Stimulated activated memory B cell treated with anti-CD40 and anti-IgM and Interleukin-4, amounts not matched to agents 10 μg/mL and 1 μg/mL and 100 μg/mL, for 72 hours (primary cell): ENCODE data around the gene AP5Z1.

Experiments used
- ATAC-seq: fragments of 150-1000 bp; cut with Tn5 transposase; 2 replicates; pipeline ENCODE4 v1.10.0; 2021
- H3K27ac Mint-ChIP-seq: one replicate; pipeline ENCODE4 v1.8.0; 2022; ENCODE audit warnings: mild to moderate bottlenecking, mixed read lengths
- H3K27me3 Mint-ChIP-seq: one replicate; pipeline ENCODE4 v1.8.0; 2022; ENCODE audit warnings: mixed read lengths
- H3K36me3 Mint-ChIP-seq: one replicate; pipeline ENCODE4 v1.8.0; 2022; ENCODE audit warnings: mixed read lengths
- H3K4me1 Mint-ChIP-seq: one replicate; pipeline ENCODE4 v1.8.0; 2022; ENCODE audit warnings: mixed read lengths
- H3K4me3 Mint-ChIP-seq: one replicate; pipeline ENCODE4 v1.8.0; 2022; ENCODE audit warnings: mild to moderate bottlenecking, moderate library complexity, mixed read lengths
- H3K9me3 Mint-ChIP-seq: one replicate; pipeline ENCODE4 v1.8.0; 2022; ENCODE audit warnings: mixed read lengths

AP5Z1 gene

DNA sequence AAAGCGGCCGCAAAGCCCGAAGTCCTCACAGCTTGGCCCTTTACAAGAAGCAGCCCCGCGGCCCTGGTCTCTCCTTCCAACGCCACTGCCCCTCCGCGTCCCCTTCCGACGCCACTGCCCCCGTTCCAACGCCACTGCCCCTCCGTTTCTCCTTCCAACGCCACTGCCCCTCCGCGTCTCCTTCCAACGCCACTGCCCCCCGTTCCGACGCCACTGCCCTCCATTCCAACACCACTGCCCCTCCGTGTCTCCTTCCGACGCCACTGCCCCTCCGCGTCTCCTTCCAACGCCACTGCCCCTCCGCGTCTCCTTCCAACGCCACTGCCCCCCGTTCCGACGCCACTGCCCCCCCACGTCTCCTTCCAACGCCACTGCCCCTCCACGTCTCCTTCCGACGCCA is 33.1 kb downstream of the AP5Z1 start:
- H3K27me3 Mint-ChIP-seq = peaks cover 62% of the 10 kb centered on the region
- ATAC-seq = no peak
- no peak overlapping the region for H3K27ac Mint-ChIP-seq
- H3K4me3 Mint-ChIP-seq = no peak overlapping the region
- peaks cover 9% of the 10 kb centered on the region for H3K4me1 Mint-ChIP-seq
- no peaks in the 10 kb centered on the region for H3K36me3 Mint-ChIP-seq
- peaks cover 6% of the 10 kb centered on the region for H3K9me3 Mint-ChIP-seq

DNA sequence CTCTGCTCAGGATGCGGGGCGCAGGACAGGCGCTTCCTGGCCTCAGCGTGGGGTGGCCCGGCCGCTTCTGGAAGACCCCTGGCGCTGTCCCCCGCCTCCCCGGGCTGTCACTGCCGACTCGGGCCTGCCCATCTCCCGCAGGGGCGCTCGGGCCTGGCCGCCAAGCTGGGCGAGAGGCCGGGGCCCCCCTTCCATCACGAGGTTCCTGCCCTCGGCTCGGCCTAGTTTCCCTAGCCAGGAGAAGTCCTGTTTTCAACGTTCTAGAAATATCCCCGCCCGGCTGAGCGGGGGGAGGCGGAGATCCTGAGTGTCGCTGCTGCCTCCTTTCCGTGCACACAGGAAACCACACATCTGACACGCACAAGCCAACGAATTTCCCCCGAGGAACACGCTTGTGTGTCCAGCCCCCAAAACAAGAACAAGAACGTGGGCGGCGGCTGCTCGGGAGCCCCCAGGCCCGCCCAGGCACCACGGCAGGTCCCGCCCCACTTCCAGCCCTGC is 33.7 kb downstream of the AP5Z1 start:
- Mint-ChIP-seq H3K9me3 (peaks cover 6% of the 10 kb centered on the region), H3K36me3 (no peaks in the 10 kb centered on the region), H3K4me1 (peaks cover 9% of the 10 kb centered on the region), H3K4me3 (peak overlapping the region; percentile 68), H3K27me3 (peaks cover 68% of the 10 kb centered on the region), H3K27ac (peak overlapping the region; percentile 67)
- ATAC-seq = peak; percentile 32

DNA sequence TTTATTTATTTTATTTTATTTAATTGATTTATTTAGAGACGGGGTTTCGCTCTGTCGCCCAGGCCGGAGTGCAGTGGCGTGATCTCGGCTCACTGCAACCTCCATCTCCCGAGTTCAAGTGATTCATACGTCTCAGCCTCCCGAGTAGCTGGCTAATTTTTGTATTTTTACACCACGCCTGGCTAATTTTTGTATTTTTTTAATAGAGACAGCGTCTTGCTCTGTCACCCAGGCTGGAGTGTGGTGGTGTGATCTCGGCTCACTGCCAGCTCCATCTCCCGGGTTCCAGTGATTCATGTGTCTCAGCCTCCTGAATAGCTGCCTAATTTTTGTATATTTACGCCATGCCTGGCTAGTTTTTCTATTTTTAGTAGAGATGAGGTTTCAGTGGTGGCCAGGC is 34.2 kb downstream of the AP5Z1 start:
- Mint-ChIP-seq H3K4me1 (peaks cover 9% of the 10 kb centered on the region), H3K36me3 (no peaks in the 10 kb centered on the region), H3K4me3 (peak overlapping the region; percentile 55), H3K27ac (peak overlapping the region; percentile 67), H3K9me3 (peaks cover 6% of the 10 kb centered on the region), H3K27me3 (peaks cover 73% of the 10 kb centered on the region)
- ATAC-seq = no peak

DNA sequence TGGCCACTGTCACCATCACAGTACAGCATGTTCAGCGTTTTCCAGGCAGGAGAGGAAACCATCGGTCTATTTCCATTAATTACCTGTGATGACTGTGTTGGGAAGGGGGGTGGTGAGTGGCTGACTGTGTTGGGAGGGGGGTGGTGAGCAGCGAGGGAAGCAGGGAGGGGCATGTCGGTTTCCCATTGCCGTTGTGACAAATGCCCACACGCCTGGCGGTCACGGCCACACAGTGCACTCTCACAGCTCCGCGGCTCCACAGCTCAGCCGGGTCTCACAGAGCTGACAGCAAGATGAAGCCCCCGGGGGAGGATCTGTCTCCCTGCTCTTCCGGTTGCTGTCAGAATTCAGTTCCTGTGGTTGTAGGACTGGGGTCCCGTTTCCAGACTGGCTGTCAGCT is 39.0 kb downstream of the AP5Z1 start:
- Mint-ChIP-seq H3K4me3 (no peak overlapping the region), H3K9me3 (peaks cover 6% of the 10 kb centered on the region), H3K36me3 (no peaks in the 10 kb centered on the region)

DNA sequence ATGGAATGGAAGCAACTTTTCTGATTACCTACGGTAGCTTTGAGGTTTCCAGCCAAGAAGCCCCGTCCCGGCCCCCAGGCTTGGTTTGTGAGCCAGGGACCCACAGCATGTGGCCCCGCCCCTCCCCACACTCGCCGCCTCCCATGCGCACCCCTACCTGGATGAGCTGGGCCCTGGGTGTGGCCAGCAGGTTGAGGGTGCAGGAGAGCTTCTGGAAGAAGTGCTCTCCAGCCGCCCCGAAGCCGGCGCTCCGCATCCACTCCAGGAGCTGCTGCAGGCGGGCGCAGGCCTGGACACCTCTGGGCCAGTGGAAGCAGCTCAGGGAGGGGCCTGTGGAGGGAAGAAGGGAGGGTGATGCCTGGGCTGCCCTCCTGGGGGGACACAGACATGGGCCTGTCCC is 39.7 kb downstream of the AP5Z1 start:
- Mint-ChIP-seq H3K4me1 (no peaks in the 10 kb centered on the region), H3K36me3 (no peaks in the 10 kb centered on the region), H3K27ac (no peak overlapping the region), H3K9me3 (peaks cover 6% of the 10 kb centered on the region), H3K4me3 (no peak overlapping the region), H3K27me3 (peaks cover 84% of the 10 kb centered on the region)
- ATAC-seq = no peak

More for the DNA sequence above, 39.0 kb downstream of the AP5Z1 start:
- H3K27me3 Mint-ChIP-seq = peaks cover 84% of the 10 kb centered on the region
- peaks cover 4% of the 10 kb centered on the region for H3K4me1 Mint-ChIP-seq
- ATAC-seq = no peak
- H3K27ac Mint-ChIP-seq = no peak overlapping the region

DNA sequence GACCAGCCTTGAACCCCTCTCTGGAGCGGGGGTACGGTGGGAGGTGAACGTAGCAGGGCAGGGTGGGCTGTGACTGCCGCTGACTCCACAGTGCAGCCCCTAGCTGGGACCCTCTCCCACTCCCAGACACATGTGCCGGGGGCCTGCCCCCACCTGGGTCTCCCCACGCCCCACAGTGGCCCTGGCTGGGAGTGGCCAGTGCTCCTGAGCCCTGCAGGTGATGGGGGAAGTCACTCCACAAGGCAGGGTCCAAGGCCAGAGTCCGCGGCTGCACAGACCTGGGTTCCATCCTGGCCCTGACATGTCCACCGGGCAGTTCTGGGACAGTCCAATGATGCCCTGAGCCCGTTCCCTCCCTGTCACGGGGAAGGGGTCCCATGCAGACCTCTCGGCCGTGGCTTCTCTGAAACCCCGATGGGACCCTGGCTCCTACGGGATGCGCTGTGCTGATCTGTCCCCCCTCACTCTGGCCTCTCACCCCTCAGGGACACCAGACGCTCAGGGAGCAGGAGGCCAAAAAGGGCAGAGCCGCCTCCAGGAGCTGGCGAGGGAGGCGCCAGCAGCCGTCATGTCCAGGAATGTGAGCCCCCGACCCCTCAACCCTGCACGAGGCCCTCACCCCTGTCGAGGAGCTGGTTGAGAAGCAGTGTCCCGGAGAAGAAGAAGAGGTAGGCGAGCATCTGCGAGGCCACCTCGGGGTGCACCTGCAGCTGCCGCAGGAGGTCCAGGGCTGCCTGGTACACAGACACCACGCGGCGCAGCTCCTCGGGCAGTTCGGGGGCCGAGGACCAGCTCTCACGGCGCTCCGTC is 40.4 kb downstream of the AP5Z1 start:
- Mint-ChIP-seq H3K4me3 (no peak overlapping the region), H3K36me3 (no peaks in the 10 kb centered on the region), H3K27me3 (peaks cover 78% of the 10 kb centered on the region), H3K9me3 (peaks cover 6% of the 10 kb centered on the region), H3K27ac (no peak overlapping the region), H3K4me1 (no peaks in the 10 kb centered on the region)
- ATAC-seq = no peak

DNA sequence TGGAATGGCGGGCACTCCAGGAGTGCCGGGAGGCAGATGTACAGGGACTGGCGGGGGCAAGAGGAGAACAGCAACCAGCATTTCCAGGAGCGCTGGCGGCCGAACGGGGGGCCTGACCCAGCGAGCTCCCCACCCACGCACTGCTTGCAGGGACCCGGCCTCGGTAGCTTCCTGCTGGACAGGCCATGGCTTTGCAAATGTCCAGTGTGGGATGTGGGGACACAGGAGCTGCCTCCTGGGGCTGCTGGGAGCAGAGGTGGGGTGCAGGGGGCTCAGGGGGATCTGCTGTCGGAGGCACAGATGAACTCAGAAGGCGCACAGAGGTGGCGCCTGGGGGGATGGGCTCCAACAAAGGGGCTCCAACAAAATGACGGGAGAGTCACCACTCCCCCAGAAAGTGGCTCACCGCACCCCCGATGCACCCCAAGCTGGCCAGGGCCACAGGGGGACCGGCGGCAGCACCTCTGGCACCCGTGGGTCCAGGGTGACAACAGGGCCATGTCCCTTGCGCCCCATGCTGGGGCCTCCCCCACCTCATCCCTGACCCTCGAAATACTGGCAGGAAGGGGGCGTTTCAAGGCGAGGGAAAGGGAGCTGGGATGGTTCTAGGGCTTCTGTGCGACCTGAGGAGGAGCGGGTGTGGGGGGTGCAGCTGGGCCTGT is 41.1 kb downstream of the AP5Z1 start:
- H3K27me3 Mint-ChIP-seq = peaks cover 84% of the 10 kb centered on the region
- peaks cover 6% of the 10 kb centered on the region for H3K9me3 Mint-ChIP-seq
- no peak overlapping the region for H3K27ac Mint-ChIP-seq
- no peak overlapping the region for H3K4me3 Mint-ChIP-seq
- no peaks in the 10 kb centered on the region for H3K36me3 Mint-ChIP-seq
- H3K4me1 Mint-ChIP-seq = no peaks in the 10 kb centered on the region
- no peak for ATAC-seq

DNA sequence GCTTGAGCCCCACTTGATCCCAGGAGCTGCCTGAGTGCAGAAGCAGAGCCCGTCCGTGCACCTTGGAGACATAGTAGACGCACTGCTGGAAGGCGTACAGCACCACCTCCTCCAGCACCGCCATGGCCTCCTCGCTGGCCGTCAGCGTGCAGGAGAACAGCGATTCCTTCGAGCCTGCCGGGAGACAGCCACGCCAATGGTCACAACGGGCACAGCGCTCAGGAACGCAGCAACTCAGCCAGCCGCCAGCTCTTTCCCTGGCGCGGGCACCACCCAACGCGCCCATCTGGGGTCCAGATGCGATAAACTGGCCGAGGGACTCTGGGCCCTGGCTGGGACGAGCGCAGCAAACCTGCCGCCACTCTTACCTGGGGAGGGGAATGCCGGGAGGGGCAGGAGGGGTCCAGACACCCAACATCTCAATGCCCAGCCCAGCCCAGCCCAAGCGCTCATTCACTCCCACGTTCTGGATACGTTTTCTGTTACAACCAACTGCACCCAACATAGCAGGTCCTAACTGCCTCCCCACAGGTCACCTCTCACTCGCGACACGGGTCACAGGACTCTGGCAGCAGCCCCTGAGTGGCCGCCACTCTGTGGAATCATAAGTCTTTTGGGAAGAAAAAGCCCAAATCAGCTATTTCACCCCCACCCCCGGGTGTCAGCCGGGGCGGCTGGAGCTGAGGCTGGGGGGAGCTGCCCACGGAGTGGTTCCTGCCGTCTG is 41.9 kb downstream of the AP5Z1 start:
- no peaks in the 10 kb centered on the region for H3K4me1 Mint-ChIP-seq
- peaks cover 89% of the 10 kb centered on the region for H3K27me3 Mint-ChIP-seq
- H3K27ac Mint-ChIP-seq = no peak overlapping the region
- ATAC-seq = no peak
- H3K9me3 Mint-ChIP-seq = peaks cover 6% of the 10 kb centered on the region
- no peak overlapping the region for H3K4me3 Mint-ChIP-seq
- no peaks in the 10 kb centered on the region for H3K36me3 Mint-ChIP-seq

DNA sequence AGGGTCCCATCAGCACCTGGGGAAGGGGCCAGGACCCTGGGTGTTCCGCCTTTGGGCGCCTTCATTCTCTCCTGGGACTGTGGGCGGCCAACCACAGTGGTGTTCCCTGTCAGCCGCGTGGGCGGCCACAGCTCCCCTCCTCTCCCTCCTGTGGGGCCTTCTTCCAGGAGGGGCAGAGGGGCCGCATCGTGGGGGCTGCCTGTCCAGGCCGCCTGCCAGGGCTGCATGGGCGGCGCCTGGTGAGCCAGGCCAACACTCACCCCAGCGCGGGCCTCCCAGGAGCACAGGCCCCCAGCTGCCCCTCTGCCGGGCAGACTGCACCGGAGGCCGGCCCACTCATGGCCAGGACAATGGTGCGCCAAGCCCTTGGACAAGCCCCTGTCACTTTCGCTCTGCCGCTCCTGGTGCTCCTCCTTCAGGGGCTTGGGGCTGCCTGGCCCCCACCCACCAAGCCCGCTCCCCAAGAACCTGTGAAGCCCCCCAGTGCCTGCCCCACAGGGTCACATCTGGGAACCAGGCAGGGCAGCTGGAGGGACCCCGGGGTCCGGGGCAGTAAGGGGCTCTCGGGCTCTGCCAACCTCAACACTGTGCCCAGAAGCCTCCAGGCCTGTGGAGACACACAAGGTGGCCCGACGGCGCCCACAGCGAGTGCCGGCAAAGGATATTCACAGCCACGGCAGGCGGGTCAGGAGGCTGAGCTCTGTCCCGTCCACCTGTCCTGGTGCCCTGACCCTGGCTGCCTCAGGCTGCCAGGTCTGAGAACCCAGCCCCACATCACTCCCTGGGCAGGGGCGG is 42.8 kb downstream of the AP5Z1 start:
- H3K27me3 Mint-ChIP-seq = peaks cover 87% of the 10 kb centered on the region
- no peaks in the 10 kb centered on the region for H3K36me3 Mint-ChIP-seq

DNA sequence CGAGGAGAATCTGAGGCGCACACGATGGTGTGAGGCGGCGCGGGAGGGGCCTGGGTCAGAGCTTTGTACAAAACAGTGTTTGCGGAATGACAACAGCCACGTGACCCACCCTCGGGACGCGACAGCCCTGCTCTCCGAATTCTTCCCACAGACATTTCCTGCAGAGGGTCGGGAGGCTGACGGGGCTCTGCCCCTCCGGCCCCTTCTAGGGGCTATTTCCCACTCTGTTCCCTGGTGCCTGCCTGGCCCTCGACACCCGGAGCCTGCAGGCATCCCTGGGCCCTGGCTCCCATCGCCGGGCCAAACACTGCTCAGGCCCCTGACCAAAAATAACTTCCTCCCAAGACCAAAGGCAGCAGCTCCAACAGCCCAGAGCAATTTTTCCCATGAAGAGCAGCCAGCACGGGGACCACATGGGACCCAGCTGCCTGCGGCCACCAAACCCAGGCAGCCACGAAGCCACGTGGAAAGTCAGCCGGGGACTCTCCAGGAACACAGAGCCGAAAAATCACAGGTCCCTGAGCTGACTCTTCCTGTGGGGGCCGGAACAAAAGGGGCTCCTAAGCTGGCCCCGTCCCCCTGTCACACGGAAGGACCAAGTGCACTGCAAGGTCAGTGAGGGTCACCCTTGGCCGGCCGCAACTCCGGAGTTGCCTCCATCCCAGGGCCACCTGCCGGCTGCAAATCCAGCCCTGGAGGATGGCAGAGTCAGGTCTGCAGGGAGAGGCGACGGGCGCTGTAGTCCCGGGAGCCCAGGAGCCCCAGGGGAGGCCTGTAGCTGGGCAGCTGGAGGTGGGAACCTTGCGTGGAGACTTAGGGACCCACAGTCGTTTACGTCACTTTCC is 44.4 kb downstream of the AP5Z1 start:
- Mint-ChIP-seq H3K4me1 (no peaks in the 10 kb centered on the region), H3K36me3 (no peaks in the 10 kb centered on the region), H3K9me3 (no peaks in the 10 kb centered on the region), H3K27ac (no peak overlapping the region), H3K27me3 (peaks cover 86% of the 10 kb centered on the region), H3K4me3 (no peak overlapping the region)
- no peak for ATAC-seq

More for the DNA sequence above, 42.8 kb downstream of the AP5Z1 start:
- H3K4me1 Mint-ChIP-seq = no peaks in the 10 kb centered on the region
- peak; percentile 21 for ATAC-seq
- no peak overlapping the region for H3K4me3 Mint-ChIP-seq
- no peak overlapping the region for H3K27ac Mint-ChIP-seq
- H3K9me3 Mint-ChIP-seq = no peaks in the 10 kb centered on the region

DNA sequence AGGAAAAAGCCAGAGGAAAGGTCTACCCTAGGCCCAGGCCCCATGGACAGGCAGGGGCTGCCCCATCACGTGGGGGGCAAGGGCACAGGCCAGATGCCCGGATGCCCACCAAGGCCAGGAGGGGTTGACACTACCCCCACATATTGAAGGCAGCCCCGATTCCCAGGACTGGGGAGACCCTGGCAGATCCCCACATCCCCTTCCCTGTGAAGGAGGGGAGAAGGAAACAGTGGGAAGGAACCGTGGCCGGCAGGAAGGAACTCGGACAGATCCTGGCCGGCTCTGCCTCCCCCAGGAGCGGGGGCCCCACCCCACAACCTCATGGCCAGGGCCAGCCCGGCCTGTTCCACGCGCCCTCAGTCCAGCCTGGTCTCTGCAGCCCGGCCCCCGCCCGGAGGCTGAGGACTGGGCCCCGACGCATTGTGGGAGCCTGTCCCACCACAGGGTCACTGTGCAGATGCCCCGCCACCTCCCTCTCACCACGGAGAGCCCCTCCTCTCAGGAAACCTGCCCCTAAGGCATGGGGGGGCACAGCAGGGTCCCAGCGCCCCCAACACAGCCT is 45.1 kb downstream of the AP5Z1 start:
- Mint-ChIP-seq H3K9me3 (no peaks in the 10 kb centered on the region), H3K36me3 (no peaks in the 10 kb centered on the region), H3K27ac (no peak overlapping the region), H3K4me3 (no peak overlapping the region), H3K4me1 (no peaks in the 10 kb centered on the region), H3K27me3 (peaks cover 88% of the 10 kb centered on the region)
- peak; percentile 25 for ATAC-seq

DNA sequence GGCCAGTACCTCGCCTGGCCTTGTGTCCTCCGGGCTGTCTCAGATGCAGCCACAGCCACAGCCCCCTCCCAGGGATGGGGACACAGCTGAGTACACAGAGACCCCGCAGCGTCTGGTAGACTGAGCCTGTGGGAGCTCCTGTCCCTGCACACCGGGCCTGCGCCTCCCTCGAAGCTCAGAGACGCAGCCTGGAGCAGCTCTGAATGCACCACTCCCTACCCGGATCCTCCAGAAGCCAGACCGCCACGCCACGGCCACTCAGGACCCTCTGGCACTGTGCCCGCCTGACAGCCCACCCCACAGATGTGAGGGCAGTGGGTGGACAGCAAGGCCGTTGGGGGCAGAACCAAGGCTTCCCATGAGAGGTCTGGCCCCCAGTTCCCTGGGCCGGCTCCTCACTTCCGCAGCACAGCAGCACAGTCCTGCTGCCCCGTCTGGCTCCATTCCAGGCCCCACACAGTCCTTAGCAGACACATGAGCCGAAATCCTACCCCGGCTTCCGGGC is 45.6 kb downstream of the AP5Z1 start:
- Mint-ChIP-seq H3K9me3 (no peaks in the 10 kb centered on the region), H3K27ac (no peak overlapping the region), H3K4me3 (no peak overlapping the region), H3K36me3 (no peaks in the 10 kb centered on the region), H3K4me1 (no peaks in the 10 kb centered on the region), H3K27me3 (peaks cover 89% of the 10 kb centered on the region)
- no peak for ATAC-seq

DNA sequence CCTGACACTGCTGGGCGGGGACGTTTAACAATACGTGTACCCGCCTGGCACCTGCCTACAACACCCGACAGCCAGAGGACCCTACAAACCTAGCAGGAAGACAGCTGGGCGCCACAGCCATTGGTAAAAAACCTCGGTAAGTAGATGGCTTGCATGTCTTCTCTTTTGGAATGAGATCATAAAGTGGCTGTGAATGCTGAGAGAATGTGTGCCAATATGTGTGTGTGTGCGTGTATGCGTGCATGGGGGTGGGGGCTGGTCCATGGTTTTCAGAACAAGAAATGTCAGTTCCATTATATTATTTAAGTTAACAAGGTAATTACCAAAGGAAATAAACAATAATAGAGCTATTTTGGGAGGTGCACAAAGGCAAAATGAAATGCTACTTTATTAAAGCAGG is 47.3 kb downstream of the AP5Z1 start:
- Mint-ChIP-seq H3K27me3 (peaks cover 83% of the 10 kb centered on the region), H3K27ac (no peak overlapping the region), H3K4me3 (no peak overlapping the region), H3K36me3 (no peaks in the 10 kb centered on the region), H3K4me1 (no peaks in the 10 kb centered on the region), H3K9me3 (no peaks in the 10 kb centered on the region)
- ATAC-seq = no peak
